Camera-type eye (tissue), 1 donor: Measurements from ENCODE around the gene BARX1. TPM values are rescaled to one million over a fixed set of nuclear protein-coding genes. Genes with fewer than 3 reads are reported as not detected.

Source experiments
- total RNA-seq: library from RNA; depleted of rRNA; stranded (reverse); fragments of >200 nt; gene quantifications from one replicate; pipeline ENCODE4 v1.2.3, GENCODE V29; 2014

BARX1 gene
- not detected for total RNA-seq

GRCh38 chr9:93955111-93955980, at the start of gene BARX1:
Gene BARX1 (minus strand): TSS chr9:93955355. CDS start chr9:93955146, 209 bp downstream.

Other genes with a start within 250 kb of the BARX1 start
- gene PTPDC1, start 129.1 kb upstream of the BARX1 start, total RNA-seq = 21.9 TPM